MCF 10A (cell line): ENCODE measurements around the gene GMDS. TPM values are rescaled to one million over a fixed set of nuclear protein-coding genes. Genes with fewer than 3 reads are reported as not detected.

ENCODE experiments used
- BruUV-seq: library from RNA; stranded (reverse); fragments of 400-500 nt; replicated peaks from 2 replicates; lab custom pipeline; 2021; lab: Mats Ljungman, UMichigan
- CTCF ChIA-PET: fragments of 300-600 bp; sonication (Branson Sonifier 250); formaldehyde crosslinking; extraction: SDS; loops from one replicate; lab custom pipeline; 2021; ENCODE audit warnings: antibody characterized with exemption, inconsistent platforms; lab: Yijun Ruan, JAX
- POLR2A ChIA-PET: fragments of 300-600, 350-650 bp; sonication (Branson Sonifier 250); formaldehyde crosslinking; extraction: SDS; loops from one replicate; lab custom pipeline; 2020; ENCODE audit warnings: antibody characterized with exemption, inconsistent platforms; lab: Yijun Ruan, JAX
- DNase-seq: peaks from one replicate; pipeline ENCODE4 v3.0.0-alpha.2; 2018; ENCODE audit not compliant: unreplicated experiment
- H3K27ac Mint-ChIP-seq: one replicate; pipeline ENCODE4 v1.8.0; 2022; ENCODE audit warnings: mild to moderate bottlenecking, low read depth, mixed read lengths; ENCODE audit not compliant: unreplicated experiment
- H3K27me3 Mint-ChIP-seq: one replicate; pipeline ENCODE4 v1.8.0; 2022; ENCODE audit warnings: mixed read lengths; ENCODE audit not compliant: insufficient read depth, unreplicated experiment
- H3K36me3 Mint-ChIP-seq: one replicate; pipeline ENCODE4 v1.8.0; 2022; ENCODE audit warnings: mild to moderate bottlenecking, moderate library complexity, mixed read lengths; ENCODE audit not compliant: insufficient read depth, unreplicated experiment
- H3K4me1 Mint-ChIP-seq: one replicate; pipeline ENCODE4 v1.8.0; 2022; ENCODE audit warnings: mixed read lengths; ENCODE audit not compliant: insufficient read depth, unreplicated experiment
- H3K4me3 Mint-ChIP-seq: one replicate; pipeline ENCODE4 v1.8.0; 2022; ENCODE audit warnings: mild to moderate bottlenecking, moderate library complexity, mixed read lengths; ENCODE audit not compliant: unreplicated experiment
- H3K9me3 Mint-ChIP-seq: one replicate; pipeline ENCODE4 v1.8.0; 2022; ENCODE audit warnings: mixed read lengths; ENCODE audit not compliant: unreplicated experiment
- intact Hi-C: fragments of 100-400 bp; cut with micrococcal nuclease; formaldehyde crosslinking; loops from 2 replicates; pipeline ENCODE4 v1.14.1; 2022
- total RNA-seq: library from RNA; stranded (reverse); gene quantifications from 2 replicates; pipeline ENCODE4 v1.2.3, GENCODE V29; 2022
- TF ChIP-seq, protein P1 (sequence below): fragments of 200-600 bp; IDR thresholded peaks from one replicate; pipeline ENCODE4 v1.8.0; 2022; ENCODE audit warnings: antibody characterized with exemption, mild to moderate bottlenecking; ENCODE audit not compliant: unreplicated experiment

Gene GMDS
- total RNA-seq, 1 experiment from 2014 or later, result 24.9 TPM

DNA sequence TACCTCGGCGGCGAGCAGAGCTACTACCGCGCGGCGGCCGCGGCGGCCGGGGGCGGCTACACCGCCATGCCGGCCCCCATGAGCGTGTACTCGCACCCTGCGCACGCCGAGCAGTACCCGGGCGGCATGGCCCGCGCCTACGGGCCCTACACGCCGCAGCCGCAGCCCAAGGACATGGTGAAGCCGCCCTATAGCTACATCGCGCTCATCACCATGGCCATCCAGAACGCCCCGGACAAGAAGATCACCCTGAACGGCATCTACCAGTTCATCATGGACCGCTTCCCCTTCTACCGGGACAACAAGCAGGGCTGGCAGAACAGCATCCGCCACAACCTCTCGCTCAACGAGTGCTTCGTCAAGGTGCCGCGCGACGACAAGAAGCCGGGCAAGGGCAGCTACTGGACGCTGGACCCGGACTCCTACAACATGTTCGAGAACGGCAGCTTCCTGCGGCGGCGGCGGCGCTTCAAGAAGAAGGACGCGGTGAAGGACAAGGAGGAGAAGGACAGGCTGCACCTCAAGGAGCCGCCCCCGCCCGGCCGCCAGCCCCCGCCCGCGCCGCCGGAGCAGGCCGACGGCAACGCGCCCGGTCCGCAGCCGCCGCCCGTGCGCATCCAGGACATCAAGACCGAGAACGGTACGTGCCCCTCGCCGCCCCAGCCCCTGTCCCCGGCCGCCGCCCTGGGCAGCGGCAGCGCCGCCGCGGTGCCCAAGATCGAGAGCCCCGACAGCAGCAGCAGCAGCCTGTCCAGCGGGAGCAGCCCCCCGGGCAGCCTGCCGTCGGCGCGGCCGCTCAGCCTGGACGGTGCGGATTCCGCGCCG lies 634.7 kb downstream of the GMDS start:
- peak overlapping the region; percentile 84 for H3K27ac Mint-ChIP-seq
- H3K36me3 Mint-ChIP-seq, result peaks cover 7% of the 10 kb centered on the region
- TF ChIP-seq, protein P1, sequence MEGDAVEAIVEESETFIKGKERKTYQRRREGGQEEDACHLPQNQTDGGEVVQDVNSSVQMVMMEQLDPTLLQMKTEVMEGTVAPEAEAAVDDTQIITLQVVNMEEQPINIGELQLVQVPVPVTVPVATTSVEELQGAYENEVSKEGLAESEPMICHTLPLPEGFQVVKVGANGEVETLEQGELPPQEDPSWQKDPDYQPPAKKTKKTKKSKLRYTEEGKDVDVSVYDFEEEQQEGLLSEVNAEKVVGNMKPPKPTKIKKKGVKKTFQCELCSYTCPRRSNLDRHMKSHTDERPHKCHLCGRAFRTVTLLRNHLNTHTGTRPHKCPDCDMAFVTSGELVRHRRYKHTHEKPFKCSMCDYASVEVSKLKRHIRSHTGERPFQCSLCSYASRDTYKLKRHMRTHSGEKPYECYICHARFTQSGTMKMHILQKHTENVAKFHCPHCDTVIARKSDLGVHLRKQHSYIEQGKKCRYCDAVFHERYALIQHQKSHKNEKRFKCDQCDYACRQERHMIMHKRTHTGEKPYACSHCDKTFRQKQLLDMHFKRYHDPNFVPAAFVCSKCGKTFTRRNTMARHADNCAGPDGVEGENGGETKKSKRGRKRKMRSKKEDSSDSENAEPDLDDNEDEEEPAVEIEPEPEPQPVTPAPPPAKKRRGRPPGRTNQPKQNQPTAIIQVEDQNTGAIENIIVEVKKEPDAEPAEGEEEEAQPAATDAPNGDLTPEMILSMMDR, result no peak
- peak; percentile 43 for DNase-seq
- H3K4me1 Mint-ChIP-seq, result no peaks in the 10 kb centered on the region
- H3K27me3 Mint-ChIP-seq, result no peaks in the 10 kb centered on the region
- intact Hi-C loops, result loop anchor here (5.0 kb wide), 1 partner anchor 182 kb away; no protein-coding TSS in a partner anchor
- no peaks in the 10 kb centered on the region for H3K9me3 Mint-ChIP-seq
- CTCF ChIA-PET, result interaction anchor here (0.5 to 3.5 kb wide), 14 partner anchors 14 to 1379 kb away, joined by 3 to 24 read pairs (median 4); no protein-coding TSS in a partner anchor
- peak overlapping the region; percentile 92 for H3K4me3 Mint-ChIP-seq
- POLR2A ChIA-PET, result interaction anchor here (0.6 to 3.8 kb wide), 27 partner anchors 13 to 1196 kb away, joined by 3 to 68 read pairs (median 4); partner anchors contain the start of gene WRNIP1
- no TSS peak for BruUV-seq

DNA sequence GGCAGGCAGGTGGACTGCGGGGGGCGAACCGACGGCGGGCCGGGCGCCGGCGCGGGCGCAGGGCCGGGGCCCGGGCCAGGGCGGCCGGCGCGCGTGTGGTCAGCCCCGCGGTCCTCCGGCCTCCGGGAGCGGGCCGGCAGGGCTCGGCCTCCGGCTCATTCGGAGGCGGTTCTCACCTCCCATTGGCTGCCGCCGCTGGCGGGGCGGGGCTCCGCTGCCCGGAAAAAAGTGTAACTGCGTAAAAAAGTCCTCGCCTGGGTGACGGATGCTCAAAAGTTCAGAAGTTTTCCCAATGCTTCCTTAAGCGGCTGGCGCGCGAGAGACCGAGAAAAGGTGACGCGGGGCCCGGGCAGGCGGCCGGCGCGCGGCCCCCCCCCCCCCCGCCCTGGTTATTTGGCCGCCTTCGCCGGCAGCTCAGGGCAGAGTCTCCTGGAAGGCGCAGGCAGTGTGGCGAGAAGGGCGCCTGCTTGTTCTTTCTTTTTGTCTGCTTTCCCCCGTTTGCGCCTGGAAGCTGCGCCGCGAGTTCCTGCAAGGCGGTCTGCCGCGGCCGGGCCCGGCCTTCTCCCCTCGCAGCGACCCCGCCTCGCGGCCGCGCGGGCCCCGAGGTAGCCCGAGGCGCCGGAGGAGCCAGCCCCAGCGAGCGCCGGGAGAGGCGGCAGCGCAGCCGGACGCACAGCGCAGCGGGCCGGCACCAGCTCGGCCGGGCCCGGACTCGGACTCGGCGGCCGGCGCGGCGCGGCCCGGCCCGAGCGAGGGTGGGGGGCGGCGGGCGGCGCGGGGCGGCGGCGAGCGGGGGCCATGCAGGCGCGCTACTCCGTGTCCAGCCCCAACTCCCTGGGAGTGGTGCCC lies 635.5 kb downstream of the GMDS start, which contains the start of gene FOXC1:
FOXC1 (plus strand) TSS at position 268 of the 849 bp plus-strand sequence; CDS start at position 799, 531 bp downstream.
- no peaks in the 10 kb centered on the region for H3K9me3 Mint-ChIP-seq
- no TSS peak for BruUV-seq
- intact Hi-C loops, result loop anchor here (1.0 to 5.0 kb wide), 2 partner anchors 182 to 427 kb away; no protein-coding TSS in a partner anchor
- TF ChIP-seq, protein P1, result no peak
- H3K4me3 Mint-ChIP-seq, result peak within 1 kb of the TSS; percentile 92
- DNase-seq, result peak; percentile 94
- no peaks in the 10 kb centered on the region for H3K4me1 Mint-ChIP-seq
- peak within 1 kb of the TSS; percentile 84 for H3K27ac Mint-ChIP-seq
- ChIA-PET CTCF (interaction anchor here (0.5 to 3.5 kb wide), 9 partner anchors 13 to 1380 kb away, joined by 3 to 24 read pairs (median 4); no protein-coding TSS in a partner anchor), POLR2A (interaction anchor here (0.6 to 3.8 kb wide), 17 partner anchors 12 to 1195 kb away, joined by 3 to 68 read pairs (median 3); partner anchors contain the start of gene WRNIP1)
- peaks cover 7% of the 10 kb centered on the region for H3K36me3 Mint-ChIP-seq
- no peaks in the 10 kb centered on the region for H3K27me3 Mint-ChIP-seq

DNA sequence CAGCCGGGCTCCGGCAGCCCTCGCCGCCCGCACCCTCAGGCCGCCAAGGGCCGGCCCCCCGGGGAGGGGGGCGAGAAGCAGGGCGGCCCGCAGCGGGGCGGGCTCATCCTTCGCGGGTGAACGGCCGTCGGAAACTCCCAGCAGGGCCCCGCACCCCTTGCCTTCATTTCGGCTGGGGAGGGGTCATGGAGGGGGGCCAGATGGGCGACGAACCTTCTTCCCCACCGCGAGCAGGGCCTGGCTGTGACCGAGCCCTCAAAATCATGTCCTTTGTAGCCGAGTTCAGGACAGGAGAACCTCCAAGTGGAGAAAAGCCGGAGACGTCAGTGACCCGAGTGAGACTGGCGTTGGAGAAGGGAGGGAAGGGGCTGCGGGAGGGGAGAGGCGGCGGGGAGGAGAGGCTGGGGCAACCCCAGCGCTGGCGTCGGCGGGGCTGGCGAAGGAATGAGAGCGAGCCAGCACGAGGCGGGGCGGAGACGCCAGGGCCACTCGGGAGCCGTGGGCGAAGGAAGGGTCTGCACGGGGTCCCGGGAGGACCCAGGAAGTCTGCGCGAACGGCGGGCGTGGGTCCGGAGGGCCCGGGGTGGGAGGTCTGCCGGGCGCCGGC lies 636.3 kb downstream of the GMDS start:
- Mint-ChIP-seq H3K4me3 (peak overlapping the region; percentile 92), H3K36me3 (peaks cover 7% of the 10 kb centered on the region), H3K4me1 (no peaks in the 10 kb centered on the region), H3K27ac (peak overlapping the region; percentile 66), H3K9me3 (no peaks in the 10 kb centered on the region), H3K27me3 (no peaks in the 10 kb centered on the region)
- peak; percentile 40 for DNase-seq
- TF ChIP-seq, protein P1, result no peak
- intact Hi-C loops, result loop anchor here (1.0 kb wide), 1 partner anchor 428 kb away; no protein-coding TSS in a partner anchor
- BruUV-seq, result no TSS peak
- CTCF ChIA-PET, result interaction anchor here (0.8 to 3.6 kb wide), 6 partner anchors 176 to 589 kb away, joined by 3 to 25 read pairs (median 4); no protein-coding TSS in a partner anchor
- POLR2A ChIA-PET, result interaction anchor here (1.3 to 3.8 kb wide), 7 partner anchors 11 to 1156 kb away, joined by 3 to 68 read pairs (median 7); partner anchors contain the start of gene WRNIP1
